DMS79 treated with DMSO at 0.1 percent for 48 hours (cell line): Measurements from ENCODE around the gene PSKH1.
"Not testable (repeated sequence)": the region's sequence is repeated elsewhere in the genome, so short reads cannot be mapped to it uniquely, and the experiment has no call there.

Experiments used
- DNase-seq: peaks from one replicate; lab custom pipeline; 2025; lab: John Stamatoyannopoulos, UW

Gene PSKH1

DNA sequence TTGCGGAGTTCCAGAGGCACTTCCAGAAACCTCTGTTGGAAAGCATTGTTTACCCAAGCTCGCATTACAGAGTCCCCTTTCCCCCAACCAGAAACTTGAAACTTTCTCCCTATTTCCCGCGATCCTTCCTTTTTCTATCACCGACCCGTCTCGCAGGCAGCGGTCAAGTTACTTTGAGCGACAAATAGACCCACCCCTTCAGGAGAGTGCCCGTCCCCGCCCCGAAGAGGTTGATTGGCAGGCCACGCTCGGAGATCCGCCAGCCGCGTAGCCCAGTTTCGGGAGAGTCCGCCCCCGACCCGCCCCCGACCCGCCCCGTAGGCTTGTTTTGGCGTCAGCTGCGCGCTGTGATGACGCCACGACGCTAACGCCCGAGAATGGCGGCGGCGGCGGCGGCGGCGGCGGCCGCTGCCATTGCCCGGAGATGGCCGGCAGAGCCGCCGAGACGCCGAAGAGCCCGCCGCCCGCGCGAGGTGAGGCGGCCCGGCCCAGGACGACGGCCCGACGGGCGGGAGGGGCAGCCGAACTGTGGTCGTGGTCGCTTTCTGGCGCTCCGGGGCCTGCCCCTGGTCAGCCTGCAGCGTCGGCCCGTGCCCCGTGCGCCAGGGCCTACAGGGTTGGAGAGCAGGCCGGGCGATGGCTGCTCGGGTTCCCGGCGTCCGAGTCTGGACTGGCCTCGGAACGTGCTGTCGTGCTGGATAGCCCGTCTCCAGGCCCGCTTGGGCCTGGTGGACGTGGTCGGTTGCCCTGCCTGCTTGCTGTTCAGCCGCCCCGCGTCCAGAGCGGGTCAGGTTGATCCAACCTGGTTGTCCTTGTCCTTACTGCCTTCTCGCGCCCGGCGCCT is at the start of gene PSKH1:
Gene PSKH1 (plus strand): TSS at position 356 of the 844 bp plus-strand sequence. CDS start 15,496 bp downstream, outside the sequence.
- DNase-seq: peak; percentile 74

DNA sequence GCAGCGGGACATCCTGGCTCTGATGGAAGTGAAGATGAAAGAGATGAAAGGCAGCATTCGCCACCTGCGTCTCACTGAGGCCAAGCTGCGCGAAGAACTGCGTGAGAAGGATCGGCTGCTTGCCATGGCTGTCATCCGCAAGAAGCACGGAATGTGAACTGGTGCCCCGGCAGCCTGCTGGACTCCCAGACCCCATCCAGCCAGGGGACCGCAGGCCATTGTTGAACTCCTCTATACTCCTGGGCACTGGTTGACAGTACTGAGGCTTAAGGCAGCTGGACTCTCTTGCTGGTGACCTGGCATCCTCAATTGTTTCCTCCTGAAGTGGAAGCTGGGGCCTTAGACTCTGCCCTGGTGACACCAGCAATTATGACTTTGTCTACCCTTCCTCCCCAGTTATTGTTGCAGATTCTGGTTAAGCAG is 49.7 kb upstream of the PSKH1 start:
- DNase-seq: peak; percentile 17

DNA sequence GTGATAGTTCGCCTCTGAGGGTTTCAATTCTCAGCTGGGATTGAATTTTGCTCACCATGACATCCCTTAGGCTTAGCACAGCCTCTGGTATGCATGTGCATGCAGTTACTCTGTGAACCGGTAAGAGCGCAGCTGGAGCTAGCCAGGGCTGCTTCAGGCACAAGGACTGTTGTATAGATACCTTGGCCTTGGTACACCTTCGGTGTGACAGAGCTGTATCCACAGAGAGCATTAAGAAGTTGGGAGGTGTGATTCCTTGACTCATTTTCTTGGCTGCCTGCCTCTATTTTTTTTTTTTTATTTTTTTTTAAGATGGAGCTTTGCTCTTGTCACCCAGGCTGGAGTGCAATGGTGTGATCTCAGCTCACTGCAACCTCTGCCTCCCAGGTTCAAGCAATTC is 48.6 kb upstream of the PSKH1 start:
- DNase-seq: no peak

DNA sequence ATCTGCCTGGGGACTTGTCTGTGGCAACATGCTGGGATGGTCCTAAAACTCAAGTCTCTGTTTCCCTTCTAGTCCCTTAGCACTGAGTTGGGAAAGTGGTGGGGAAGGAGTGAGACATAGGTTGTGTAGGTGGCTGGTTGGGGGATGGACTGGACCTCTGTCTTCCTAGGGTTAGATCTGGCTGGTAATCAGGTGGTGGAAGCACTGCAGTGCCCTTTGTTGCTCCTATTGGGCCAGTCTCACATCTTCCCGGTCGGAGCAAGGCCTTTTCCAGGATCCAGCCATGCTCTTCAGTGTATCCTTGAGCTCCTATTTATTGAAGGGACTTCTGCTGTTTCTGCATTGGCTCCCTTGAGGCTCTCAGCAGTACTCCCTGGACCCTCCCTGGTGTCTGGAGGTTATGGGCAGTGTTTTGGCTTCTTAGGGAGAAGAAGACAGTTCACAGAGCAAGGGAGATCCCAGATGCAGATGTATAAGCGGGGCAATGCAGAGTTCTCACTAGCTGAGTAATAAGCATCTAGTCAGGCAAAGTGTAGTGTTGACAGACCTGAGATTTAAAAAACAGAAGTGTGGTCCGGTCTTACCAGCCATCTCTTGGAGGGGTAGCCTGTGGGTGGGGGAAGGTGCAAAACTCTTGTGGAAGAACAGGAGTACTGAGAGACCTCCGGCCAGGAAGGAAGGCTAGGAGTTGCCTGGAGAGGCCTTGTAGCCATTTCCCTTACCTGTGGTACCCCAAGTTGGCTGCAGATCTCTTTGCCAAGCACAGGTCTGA is 47.6 kb upstream of the PSKH1 start:
- no peak for DNase-seq

DNA sequence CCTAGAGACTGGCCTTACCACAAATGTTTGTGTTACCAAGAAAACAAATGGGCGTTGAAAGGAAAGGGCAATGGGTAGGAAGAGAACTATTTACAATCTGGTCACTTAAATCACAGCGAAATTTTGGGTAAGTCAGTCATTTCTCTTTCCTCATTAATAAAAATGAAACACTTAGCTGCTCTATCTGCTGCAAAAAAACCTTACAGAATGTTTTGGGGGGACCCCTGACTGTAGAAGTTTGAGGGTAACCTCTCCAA is 47.1 kb upstream of the PSKH1 start:
- no peak for DNase-seq

DNA sequence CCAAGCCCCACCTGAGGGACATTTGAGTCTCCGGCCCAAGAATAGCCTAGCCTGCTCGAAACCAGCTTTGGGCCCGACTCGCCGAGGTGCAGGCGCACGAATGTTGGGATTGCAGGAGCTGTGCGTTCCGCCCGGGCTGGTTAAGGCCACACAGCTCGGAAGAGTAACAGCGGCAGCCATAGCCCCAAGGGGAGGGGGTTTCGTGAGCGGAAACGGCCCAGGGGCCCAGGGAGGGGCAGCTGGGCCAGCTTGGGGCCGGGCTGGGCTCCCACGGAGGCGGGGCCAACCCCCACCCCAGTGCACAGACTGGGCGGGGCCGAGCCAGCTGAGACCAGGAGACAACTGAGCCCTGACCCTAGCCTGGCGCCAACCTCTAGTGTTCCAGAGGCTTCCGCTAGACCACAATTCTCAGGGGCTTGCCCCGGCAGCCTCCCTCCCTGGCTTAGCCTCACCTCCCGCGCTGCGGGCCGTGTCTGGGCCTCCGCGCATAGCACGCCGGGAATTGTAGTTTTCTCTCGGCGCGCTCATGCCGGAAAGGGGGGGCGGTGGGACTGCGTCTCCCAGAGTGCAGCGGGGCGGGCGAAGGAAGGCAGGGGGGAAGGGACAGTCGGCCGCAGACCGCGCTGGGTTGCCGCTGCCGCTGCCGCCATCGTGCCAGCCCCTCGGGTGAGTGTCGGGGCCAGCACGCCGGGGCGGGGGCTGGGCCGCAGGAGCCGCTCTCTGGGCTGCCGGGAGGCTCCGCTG is 46.6 kb upstream of the PSKH1 start, which contains the start of gene NUTF2:
Gene NUTF2 (plus strand): TSS at position 614 of the 744 bp plus-strand sequence. CDS start 18,198 bp downstream, outside the sequence.
- peak; percentile 75 for DNase-seq

DNA sequence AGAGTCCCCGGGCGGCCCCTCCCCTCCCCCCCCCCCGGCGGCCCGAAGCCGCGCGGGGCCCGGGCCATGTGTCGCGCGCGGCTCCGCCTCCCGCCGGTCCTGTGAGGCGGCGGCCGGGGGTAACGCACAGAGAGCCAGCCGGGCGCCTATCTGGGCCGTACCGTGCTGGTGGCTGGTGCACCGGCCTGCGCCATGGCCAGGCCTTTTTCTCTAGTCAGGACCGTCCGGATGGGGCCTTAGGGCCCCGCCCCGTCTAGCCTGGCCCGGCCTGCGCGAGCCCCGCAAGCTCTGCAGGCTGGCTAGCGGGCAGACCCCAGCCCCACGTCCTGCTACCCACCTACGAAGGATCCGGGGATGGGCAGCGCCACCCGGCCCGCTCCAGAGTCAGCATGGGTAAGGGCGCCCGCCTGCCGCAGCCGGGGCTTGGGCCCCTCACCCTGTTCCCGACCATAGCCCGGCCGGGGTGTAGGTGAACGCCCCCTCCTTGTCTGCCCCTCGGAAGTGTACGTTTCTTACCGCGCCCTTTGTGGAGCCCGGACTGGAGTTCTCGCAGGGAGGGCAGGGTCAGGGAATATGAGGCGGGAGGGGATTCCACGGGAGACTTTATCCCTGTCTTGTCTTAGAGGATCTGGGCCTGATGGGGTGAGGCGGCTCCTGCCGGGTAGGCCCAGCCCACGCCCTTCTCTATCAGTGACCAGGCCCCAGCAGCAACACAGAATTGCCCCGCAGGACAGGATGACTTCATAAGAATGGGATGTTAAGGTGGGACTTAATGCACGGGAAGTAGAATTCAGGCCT is 45.8 kb upstream of the PSKH1 start, which contains the start of gene CENPT:
Gene CENPT (minus strand): TSS at position 630 of the 798 bp plus-strand sequence. CDS start 13,834 bp downstream, outside the sequence.
- no peak for DNase-seq

DNA sequence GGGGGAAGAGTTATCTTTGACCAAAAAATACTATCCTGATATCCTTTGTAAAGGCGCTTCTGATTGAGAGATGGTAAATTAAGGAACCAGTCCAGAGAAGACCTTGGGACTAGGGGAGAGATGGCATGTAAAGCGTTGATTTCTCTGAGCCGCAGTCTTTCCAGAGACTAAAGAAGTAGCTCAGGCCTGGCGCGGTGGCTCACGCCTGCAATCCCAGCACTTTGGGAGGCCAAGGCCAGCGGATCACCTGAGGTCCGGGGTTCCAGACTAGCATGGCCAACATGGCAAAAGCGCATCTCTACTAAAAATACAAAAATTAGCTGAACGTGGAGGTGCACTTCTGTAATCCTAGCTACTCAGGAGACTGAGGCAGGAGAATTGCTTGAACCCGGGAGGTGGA is 44.9 kb upstream of the PSKH1 start:
- DNase-seq: no peak

DNA sequence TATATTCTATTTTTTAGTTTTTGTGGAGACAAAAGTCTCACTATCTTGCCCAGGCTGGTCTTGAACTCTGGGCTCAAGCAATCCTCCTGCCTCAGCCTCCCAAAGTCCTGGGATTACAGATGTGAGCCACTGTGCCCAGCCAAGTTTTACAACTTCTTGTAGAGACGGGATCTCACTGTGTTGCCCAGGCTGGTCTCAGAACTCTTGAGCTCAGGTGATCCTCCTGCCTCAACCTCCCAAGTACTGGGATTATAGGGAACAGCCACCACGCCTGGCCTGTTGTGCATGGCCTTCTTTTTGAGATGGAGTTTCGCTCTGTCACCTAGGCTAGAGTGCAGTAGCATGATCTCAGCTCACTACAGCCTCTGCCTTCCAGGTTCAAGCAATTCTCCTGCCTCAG is 39.4 kb upstream of the PSKH1 start:
- no peak for DNase-seq

DNA sequence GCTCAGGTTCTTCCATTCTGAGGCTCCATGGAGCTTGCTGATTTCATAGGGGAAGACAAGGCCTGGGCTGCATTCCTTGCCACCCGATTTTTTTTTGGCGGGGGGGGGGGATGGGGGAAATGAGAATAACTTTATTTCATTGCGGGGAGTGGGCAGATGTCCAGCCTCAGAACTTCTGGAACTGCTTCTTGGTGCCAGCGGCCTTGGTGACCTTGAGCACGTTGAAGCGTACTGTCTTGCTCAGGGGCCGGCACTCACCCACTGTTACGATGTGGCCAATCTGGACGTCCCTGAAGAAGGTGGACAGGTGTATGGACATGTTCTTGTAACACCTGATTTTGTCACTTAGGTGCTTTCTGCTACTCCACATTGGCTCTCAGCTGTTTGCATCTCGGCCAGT is 37.3 kb upstream of the PSKH1 start:
- DNase-seq: no peak

DNA sequence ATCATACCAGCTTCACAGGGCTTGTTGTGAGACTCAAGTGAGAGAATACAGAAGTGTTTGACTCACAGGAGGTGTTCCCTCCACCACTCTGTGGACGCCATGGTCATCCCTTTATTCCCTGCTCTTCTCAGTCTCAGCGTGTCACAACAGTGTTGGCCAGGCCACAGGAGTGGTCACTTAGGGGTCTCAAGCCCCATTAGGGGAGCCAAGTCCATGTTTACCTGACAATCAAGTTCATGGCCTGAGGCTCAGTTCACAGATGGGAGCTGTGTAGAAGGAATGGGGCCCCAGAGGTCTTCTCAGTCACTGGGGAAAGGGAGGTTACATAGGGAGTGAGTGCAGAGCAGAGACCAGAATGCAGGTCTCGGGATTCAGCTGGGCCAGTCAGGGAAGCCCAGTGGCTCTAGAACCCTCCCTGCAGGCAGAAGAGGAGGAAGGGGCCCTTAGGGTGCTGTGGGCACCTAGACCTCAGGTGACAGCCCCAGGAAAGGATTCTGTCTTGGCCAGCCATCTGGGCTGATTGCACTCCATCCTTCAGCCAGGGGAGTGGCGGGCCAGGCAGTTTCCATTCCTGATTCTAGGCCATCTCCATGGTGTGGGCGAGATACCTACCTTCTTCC is 36.0 kb upstream of the PSKH1 start:
- DNase-seq: no peak

DNA sequence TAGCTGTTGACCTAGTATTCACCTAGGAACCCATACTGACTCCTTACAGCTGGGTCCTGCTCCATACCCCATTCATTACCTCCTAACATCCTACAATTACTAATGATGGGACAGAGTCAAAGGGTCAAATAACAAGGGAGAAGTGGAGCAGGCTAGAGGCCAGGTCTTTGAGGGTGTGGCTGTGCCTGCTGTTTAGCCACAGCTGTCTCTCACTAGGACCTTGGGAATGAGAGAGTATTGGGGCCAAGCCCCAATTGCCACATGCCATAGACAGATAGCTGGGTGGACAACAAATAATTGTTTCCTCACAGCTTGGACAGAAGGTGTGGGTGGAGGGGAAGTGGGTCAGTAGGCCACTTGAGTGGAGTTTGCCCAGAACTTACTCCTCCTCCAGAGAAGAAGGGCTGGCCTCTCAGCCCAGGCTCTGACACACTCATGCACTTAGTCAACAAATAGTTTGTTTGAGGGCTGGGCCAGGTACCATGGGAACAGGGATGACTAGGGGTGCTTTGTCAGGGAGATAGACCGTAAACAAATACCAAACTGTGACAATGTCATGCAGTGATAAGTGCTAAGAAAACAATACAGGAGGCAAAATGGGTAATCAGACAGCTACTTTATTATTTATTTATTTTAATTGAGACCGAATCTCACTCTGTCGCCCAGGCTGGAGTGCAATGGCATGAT is 35.4 kb upstream of the PSKH1 start:
- peak; percentile 13 for DNase-seq

DNA sequence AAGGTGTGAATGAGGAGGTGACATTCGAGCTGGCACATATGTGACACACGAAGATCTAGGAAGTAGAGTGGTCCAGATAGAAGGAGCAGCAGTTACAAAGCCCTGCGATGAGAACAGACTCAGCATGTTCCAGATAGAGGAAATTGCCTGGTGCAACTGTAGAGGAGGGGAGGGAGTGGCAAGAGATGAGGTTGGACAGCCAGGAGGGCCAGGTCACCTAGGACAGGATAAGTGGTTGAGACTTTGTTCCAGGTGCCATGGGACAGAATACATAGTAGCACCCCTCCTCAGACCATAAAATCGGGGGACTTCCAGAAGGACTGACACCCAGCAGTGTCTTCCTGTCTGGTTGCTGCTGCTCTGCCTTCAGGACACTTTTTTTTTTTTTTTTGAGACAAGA is 34.6 kb upstream of the PSKH1 start:
- no peak for DNase-seq

DNA sequence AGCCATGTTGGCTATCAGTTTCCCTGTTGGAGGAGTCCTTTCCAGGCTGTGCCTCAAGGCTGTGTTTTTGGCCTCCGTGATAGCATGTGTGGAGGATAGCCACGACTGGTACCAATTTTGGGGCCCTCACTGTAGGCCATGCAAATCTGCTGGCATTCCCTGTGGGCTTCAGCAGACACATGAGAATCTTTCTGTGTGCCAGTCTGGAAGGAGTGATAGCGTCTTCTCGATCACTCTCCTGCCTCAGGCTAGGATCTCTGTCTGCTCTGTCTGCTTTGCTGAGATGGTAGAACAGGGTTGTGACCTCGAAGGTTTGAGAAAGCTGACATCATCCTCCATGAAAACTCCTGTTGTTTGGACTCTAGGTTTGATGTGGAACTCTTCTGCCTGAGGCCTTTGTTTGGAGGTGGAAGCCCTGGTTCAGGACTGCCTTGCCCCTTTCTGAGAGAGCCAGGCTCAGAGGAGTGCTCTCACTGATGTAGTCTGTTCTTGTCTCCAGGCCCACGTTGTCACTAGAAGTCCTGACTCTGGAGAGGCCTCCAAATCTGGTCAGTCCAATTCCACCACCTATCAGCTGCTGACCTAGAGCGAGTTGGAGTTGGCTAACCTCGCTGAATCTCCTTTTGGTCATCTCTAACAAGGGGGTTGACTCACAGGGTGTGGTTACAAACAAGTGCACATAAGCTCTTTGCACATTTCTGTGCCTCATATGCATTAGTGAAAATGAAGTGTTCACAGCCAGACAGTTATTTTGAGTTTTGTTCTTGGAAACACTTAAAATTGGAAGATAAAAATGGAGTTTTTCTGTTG is 32.3 kb upstream of the PSKH1 start:
- no peak for DNase-seq

DNA sequence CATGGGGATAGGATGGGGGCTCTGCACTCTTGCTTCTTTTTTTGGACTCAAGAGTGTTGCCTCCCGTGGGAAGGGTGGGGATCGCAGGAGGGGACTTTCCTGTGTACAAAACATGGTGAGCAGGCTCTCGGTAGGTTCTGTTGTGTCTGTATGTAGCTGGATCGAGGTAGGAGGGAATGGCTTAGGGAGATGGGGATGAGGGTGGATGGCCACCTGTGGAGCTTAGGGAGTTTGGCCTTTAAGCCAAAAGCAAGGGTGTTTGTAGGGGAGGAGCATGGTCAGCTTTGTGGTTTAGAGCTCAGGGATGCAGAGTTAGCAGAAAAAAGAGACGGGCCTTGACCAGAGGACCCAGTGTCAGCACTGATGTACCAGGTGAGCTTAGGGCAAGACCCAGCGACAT is 31.2 kb upstream of the PSKH1 start:
- no peak for DNase-seq

DNA sequence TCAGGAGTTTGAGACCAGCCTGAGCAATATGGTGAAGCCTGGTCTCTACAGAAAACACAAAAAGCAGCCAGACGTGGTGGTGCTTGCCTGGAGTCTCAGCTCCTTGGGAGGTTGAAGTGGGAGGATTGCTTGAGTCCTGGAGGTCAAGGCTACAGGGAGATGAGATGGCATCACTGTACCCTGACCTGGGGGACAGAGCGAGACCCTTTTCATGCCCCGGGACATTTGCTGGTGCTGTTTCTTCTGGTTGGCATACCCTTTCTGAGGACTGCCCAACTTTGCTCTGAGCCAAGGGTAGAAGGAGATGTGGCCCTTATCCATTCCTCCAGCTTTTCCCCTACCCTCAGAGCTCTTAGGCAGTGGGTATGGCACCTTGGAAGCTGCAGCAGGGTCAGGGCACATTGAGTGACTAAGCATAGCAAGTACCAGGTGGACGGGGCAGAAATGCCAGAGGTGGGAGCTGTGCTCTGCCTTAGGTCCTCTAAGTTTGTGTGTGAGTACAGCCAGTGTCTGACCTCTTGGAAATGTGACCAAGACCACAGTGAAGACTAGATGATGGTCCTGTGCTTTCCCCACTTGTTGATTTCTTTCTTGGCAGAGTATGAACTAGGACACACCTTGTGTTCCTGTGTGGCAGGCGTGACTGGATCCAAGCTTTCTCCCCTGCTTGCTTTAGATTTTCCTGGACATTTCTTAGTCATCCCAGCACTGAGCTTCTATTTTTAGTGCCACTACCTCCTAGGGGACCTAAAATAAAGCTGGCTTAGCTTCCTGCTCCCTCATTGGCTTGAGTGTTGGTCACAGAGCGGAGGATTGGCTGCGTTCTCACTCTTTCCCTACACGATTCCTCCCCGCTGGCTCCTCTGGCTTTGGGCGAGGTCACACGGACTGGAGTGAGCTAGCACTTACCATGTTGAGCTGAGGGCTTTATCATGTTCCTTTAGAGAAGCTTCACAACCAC is 30.2 kb upstream of the PSKH1 start:
- DNase-seq: no peak

DNA sequence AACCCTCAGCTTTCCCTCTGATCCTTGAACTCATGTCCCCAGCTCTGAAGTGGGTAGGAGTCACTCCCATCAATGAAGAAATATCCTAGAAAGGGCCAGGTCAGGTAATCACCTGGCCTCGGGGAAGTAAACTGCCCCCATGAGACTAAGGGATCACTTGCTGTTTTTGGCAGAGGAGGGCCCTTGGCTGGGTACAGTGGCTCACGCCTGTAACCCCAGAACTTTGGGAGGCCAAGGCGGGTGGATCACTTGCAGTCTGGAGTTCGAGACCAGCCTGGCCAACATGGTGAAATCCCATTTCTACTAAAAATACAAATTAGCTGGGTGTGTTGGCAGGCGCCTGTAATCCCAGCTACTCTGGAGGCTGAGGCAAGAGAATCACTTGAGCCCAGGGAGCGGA is 29.0 kb upstream of the PSKH1 start:
- not testable (repeated sequence) for DNase-seq

DNA sequence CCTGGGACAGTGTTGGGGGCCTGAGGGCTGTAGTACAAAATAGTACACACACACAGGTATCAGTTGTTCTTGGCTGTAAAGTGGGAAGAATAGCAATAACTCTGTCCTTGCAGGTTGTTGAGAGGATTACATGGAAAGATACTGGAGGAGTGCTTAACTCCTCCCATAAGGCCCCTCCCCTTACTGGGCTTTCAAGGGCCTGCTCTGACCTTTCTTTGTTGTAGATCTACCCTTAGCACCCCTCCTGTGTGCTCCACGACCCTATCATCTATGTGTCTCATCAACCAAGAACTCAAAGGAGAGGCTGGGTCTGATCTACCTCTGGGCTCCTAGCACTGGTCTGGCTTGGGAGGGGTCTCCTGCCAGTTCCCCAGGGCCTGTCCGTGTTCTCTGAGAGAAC is 28.5 kb upstream of the PSKH1 start:
- no peak for DNase-seq

DNA sequence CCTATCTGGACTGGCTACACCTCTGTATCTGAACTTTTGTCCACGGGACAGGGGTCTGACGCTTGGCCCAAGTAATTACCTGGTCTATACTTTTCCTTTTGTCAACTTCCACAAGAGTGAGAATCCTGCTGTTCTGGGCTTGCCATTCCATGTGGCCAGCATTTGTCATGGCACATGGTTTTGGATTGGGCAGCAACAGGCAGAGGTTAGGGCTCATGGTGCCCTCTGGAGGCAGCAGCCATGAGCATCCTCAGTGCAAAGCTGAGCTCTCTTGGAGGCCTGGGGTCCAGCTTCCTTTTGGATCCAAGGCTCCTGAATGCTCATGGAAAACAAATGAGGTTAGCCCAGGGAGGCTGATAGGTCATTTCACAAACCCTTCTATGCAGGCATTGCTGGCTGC is 27.7 kb upstream of the PSKH1 start:
- no peak for DNase-seq
